SU-DHL-6 (cell line): Measurements from ENCODE around the gene ADM2.

Experiments
- H2AFZ ChIP-seq: fragments of 200-600 bp; sonication (generic); 2 replicates; pipeline ENCODE4 v1.6.1; 2014; ENCODE audit warnings: low read depth, mild to moderate bottlenecking, moderate library complexity, mixed read lengths, antibody characterized with exemption, low read length; ENCODE audit not compliant: severe bottlenecking
- H3F3A ChIP-seq: fragments of 200-600 bp; shearing (Covaris generic); 2 replicates; pipeline ENCODE4 v1.6.0; 2016; ENCODE audit warnings: antibody characterized with exemption, mild to moderate bottlenecking; ENCODE audit not compliant: insufficient read depth
- H3K27ac ChIP-seq: fragments of 200-600 bp; sonication (generic); 2 replicates; pipeline ENCODE4 v1.5.1; 2016; ENCODE audit warnings: low read depth, mild to moderate bottlenecking, low read length, moderate library complexity, mixed read lengths
- H3K27me3 ChIP-seq: fragments of 200-600 bp; sonication (generic), shearing (Covaris generic); 2 replicates; pipeline ENCODE4 v1.6.0; 2014; ENCODE audit warnings: mild to moderate bottlenecking, low read length
- H3K36me3 ChIP-seq: fragments of 200-600 bp; sonication (generic); 2 replicates; pipeline ENCODE4 v1.6.1; 2014; ENCODE audit warnings: mild to moderate bottlenecking, low read length, mixed read lengths
- H3K4me2 ChIP-seq: fragments of 300-600, 200-600 bp; shearing (Covaris generic), sonication (generic); 2 replicates; pipeline ENCODE4 v1.6.0; 2014; ENCODE audit warnings: low read length, low read depth, mild to moderate bottlenecking; ENCODE audit not compliant: poor library complexity, severe bottlenecking
- H3K4me3 ChIP-seq: fragments of 200-600 bp; sonication (generic); 2 replicates; pipeline ENCODE4 v1.5.1; 2014; ENCODE audit warnings: antibody characterized with exemption, low read length, mild to moderate bottlenecking, mixed read lengths; ENCODE audit not compliant: insufficient read depth, poor library complexity, severe bottlenecking
- H3K79me2 ChIP-seq: fragments of 200-600 bp; sonication (generic); 2 replicates; pipeline ENCODE4 v1.6.1; 2014; ENCODE audit warnings: mild to moderate bottlenecking, low read length, moderate library complexity; ENCODE audit not compliant: insufficient read depth
- H3K9ac ChIP-seq: fragments of 200-600 bp; sonication (generic); 2 replicates; pipeline ENCODE4 v1.7.0; 2014; ENCODE audit warnings: mild to moderate bottlenecking, low read length
- H3K9me2 ChIP-seq: fragments of 200-600 bp; sonication (generic); replicated peaks from 2 replicates; pipeline ENCODE4 v1.6.1; 2014; ENCODE audit warnings: low read length; ENCODE audit not compliant: insufficient read depth
- H3K9me3 ChIP-seq: fragments of 200-600 bp; sonication (generic); 2 replicates; pipeline ENCODE4 v1.6.1; 2014; ENCODE audit warnings: low read length, mixed read lengths; ENCODE audit not compliant: insufficient read depth
- H4K20me1 ChIP-seq: fragments of 200-600 bp; sonication (generic); 2 replicates; pipeline ENCODE4 v1.6.1; 2014; ENCODE audit warnings: low read depth, mild to moderate bottlenecking, antibody characterized with exemption, low read length, moderate library complexity, mixed read lengths
- CTCF ChIP-seq: fragments of 200-600 bp; sonication (generic); IDR thresholded peaks from one replicate; pipeline ENCODE4 v1.5.1; 2017; ENCODE audit warnings: antibody characterized with exemption, mild to moderate bottlenecking, low read length, moderate library complexity; ENCODE audit not compliant: insufficient read depth, poor library complexity, severe bottlenecking
- EZH2phosphoT487 ChIP-seq: fragments of 200-600 bp; sonication (generic), shearing (Covaris generic); conservative IDR thresholded peaks from 2 replicates; pipeline ENCODE4 v1.6.1; 2018; ENCODE audit warnings: mild to moderate bottlenecking, antibody characterized with exemption, low read length, moderate library complexity, mixed read lengths

ADM2 gene

GRCh38 chr22:50474710-50475651, 6.4 kb upstream of the ADM2 start, which contains the start of gene SBF1:
Gene SBF1, minus strand, starts transcription at chr22:50475035. Its CDS starts 195 bp downstream, at chr22:50474840.
- Histone ChIP-seq H3K9ac (peak within 1 kb of the TSS; percentile 78), H3K27me3 (no peaks in the 10 kb centered on the region), H3F3A (peaks cover 33% of the 10 kb centered on the region), H3K9me2 (no peaks in the 10 kb centered on the region), H3K79me2 (peaks cover 39% of the 10 kb centered on the region), H2AFZ (peak within 1 kb of the TSS; percentile 93), H3K36me3 (no peaks in the 10 kb centered on the region), H3K4me3 (peak within 1 kb of the TSS; percentile 74), H3K9me3 (no peaks in the 10 kb centered on the region), H3K27ac (peak within 1 kb of the TSS; percentile 99), H4K20me1 (no peaks in the 10 kb centered on the region; the same call in 1 of the 2 replicates), H3K4me2 (peak within 1 kb of the TSS; percentile 79)
- TF ChIP-seq EZH2phosphoT487 (no peak), CTCF (no peak)

GRCh38 chr22:50475652-50476002, 5.7 kb upstream of the ADM2 start:
- Histone ChIP-seq H3K27me3 (no peaks in the 10 kb centered on the region), H3K27ac (no peak overlapping the region), H3K9me3 (no peaks in the 10 kb centered on the region), H3F3A (peaks cover 30% of the 10 kb centered on the region), H3K9me2 (no peaks in the 10 kb centered on the region), H3K36me3 (no peaks in the 10 kb centered on the region), H3K4me3 (peak overlapping the region; percentile 61), H4K20me1 (no peaks in the 10 kb centered on the region; the same call in 1 of the 2 replicates), H3K4me2 (peak overlapping the region; percentile 76), H3K9ac (peak overlapping the region; percentile 78), H2AFZ (peak overlapping the region; percentile 93), H3K79me2 (peaks cover 39% of the 10 kb centered on the region)
- TF ChIP-seq CTCF = no peak
- TF ChIP-seq EZH2phosphoT487 = no peak

GRCh38 chr22:50476868-50477267, 4.5 kb upstream of the ADM2 start:
- Histone ChIP-seq H3K4me2 (no peak overlapping the region), H3K36me3 (no peaks in the 10 kb centered on the region), H3F3A (peaks cover 18% of the 10 kb centered on the region), H3K9me3 (no peaks in the 10 kb centered on the region), H2AFZ (no peak overlapping the region), H3K79me2 (peaks cover 28% of the 10 kb centered on the region), H3K27ac (no peak overlapping the region), H3K4me3 (no peak overlapping the region), H3K9me2 (no peaks in the 10 kb centered on the region), H3K27me3 (no peaks in the 10 kb centered on the region), H4K20me1 (no peaks in the 10 kb centered on the region; the same call in 1 of the 2 replicates), H3K9ac (no peak overlapping the region)
- TF ChIP-seq EZH2phosphoT487 (no peak), CTCF (no peak)
